Panc1 (cell line): Measurements from ENCODE around the gene ADGRV1. TPM values are rescaled to one million over a fixed set of nuclear protein-coding genes. Genes with fewer than 3 reads are reported as not detected.

Experiments
- ATAC-seq: fragments of 200-7000 bp; cut with Tn5 transposase; 2 replicates; pipeline ENCODE4 v1.9.1; 2020; ENCODE audit warnings: mild to moderate bottlenecking, moderate library complexity
- BruUV-seq: library from RNA; stranded (reverse); fragments of 400-500 nt; replicated peaks from 2 replicates; lab custom pipeline; 2021; lab: Mats Ljungman, UMichigan
- CTCF ChIA-PET: fragments of 300-600 bp; sonication (Branson Sonifier 250); formaldehyde crosslinking; loops from one replicate; lab custom pipeline; 2022; ENCODE audit warnings: antibody characterized with exemption; lab: Charles Lee
- POLR2A ChIA-PET: fragments of 300-600 bp; sonication (Branson Sonifier 250); formaldehyde crosslinking; loops from one replicate; lab custom pipeline; 2022; ENCODE audit warnings: antibody characterized with exemption; lab: Charles Lee
- DNase-seq: peaks from one replicate; pipeline ENCODE4 v3.0.0-alpha.2; 2010; ENCODE audit warnings: low read depth, low spot score
- H3K27ac ChIP-seq: 2 replicates; pipeline ENCODE4 v1.5.1; 2011; ENCODE audit warnings: mild to moderate bottlenecking, low read length, inconsistent platforms
- H3K27me3 ChIP-seq: fragments of 200-500 bp; sonication (Bioruptor generic); 2 replicates; pipeline ENCODE4 v1.6.0; 2014; ENCODE audit warnings: low read length, inconsistent platforms; ENCODE audit not compliant: control insufficient read depth, insufficient read depth
- H3K36me3 ChIP-seq: fragments of 200-500 bp; sonication (Bioruptor generic); 2 replicates; pipeline ENCODE4 v1.5.1; 2014; ENCODE audit warnings: inconsistent platforms, mild to moderate bottlenecking, low read length, moderate library complexity; ENCODE audit not compliant: control insufficient read depth, insufficient read depth
- H3K4me1 ChIP-seq: 2 replicates; pipeline ENCODE4 v1.5.1; 2011; ENCODE audit warnings: inconsistent platforms, mild to moderate bottlenecking, low read length, moderate library complexity; ENCODE audit not compliant: control insufficient read depth, insufficient read depth
- H3K4me3 ChIP-seq, 2 experiments: 2 replicates each; pipeline ENCODE4 v1.5.1; 2011 to 2012; ENCODE audit warnings: low read depth in 2 of 2, low read length in 2 of 2, mild to moderate bottlenecking in 2 of 2, inconsistent platforms in 1 of 2, moderate library complexity in 1 of 2
- H3K9me3 ChIP-seq: fragments of 200-500 bp; sonication (Bioruptor generic); 2 replicates; pipeline ENCODE4 v1.5.1; 2014; ENCODE audit warnings: low read depth, mild to moderate bottlenecking, inconsistent platforms, low read length, moderate library complexity; ENCODE audit not compliant: control insufficient read depth, insufficient read depth
- POLR2AphosphoS5 ChIP-seq: IDR thresholded peaks from 2 replicates; pipeline ENCODE4 v1.6.1; 2012; ENCODE audit warnings: mild to moderate bottlenecking, low read depth, low read length, moderate library complexity
- SIN3A ChIP-seq: IDR thresholded peaks from 2 replicates; pipeline ENCODE4 v1.6.1; 2012; ENCODE audit warnings: low read depth, mild to moderate bottlenecking, low read length, moderate library complexity, borderline replicate concordance; ENCODE audit not compliant: insufficient read depth
- TCF7L2 ChIP-seq: IDR thresholded peaks from 2 replicates; pipeline ENCODE4 v1.6.1; 2011; ENCODE audit warnings: mild to moderate bottlenecking, low read depth, low read length, inconsistent platforms
- in situ Hi-C: cut with HindIII; loops from 2 replicates; pipeline ENCODE4 v1.10.0; 2016; ENCODE audit warnings: low sequenced_read_pairs, low pct_unique_long_range_greater_than_20kb
- intact Hi-C: fragments of 100-400 bp; cut with micrococcal nuclease; formaldehyde crosslinking; loops from one replicate; pipeline ENCODE4 v1.10.0; 2022; ENCODE audit not compliant: unreplicated experiment
- total RNA-seq: library from RNA; stranded (reverse); gene quantifications from one replicate; pipeline ENCODE4 v1.2.1, GENCODE V29; 2021; ENCODE audit not compliant: unreplicated experiment
- TF ChIP-seq, protein P1 (sequence below), 2 experiments: IDR thresholded peaks; 2 replicates each; pipeline ENCODE4 v1.6.1; 2011 to 2012; ENCODE audit warnings: low read depth in 2 of 2, control low read depth in 1 of 2, low read length in 1 of 2, mild to moderate bottlenecking in 1 of 2, moderate library complexity in 1 of 2; ENCODE audit not compliant: insufficient read depth in 1 of 2
- TF ChIP-seq, protein P2 (sequence below): fragments of 450-650 bp; IDR thresholded peaks from 2 replicates; pipeline ENCODE4 v1.5.1; 2017; ENCODE audit warnings: mild to moderate bottlenecking

The ADGRV1 gene
- total RNA-seq, 1 experiment from 2014 or later, result 0.49 TPM

DNA sequence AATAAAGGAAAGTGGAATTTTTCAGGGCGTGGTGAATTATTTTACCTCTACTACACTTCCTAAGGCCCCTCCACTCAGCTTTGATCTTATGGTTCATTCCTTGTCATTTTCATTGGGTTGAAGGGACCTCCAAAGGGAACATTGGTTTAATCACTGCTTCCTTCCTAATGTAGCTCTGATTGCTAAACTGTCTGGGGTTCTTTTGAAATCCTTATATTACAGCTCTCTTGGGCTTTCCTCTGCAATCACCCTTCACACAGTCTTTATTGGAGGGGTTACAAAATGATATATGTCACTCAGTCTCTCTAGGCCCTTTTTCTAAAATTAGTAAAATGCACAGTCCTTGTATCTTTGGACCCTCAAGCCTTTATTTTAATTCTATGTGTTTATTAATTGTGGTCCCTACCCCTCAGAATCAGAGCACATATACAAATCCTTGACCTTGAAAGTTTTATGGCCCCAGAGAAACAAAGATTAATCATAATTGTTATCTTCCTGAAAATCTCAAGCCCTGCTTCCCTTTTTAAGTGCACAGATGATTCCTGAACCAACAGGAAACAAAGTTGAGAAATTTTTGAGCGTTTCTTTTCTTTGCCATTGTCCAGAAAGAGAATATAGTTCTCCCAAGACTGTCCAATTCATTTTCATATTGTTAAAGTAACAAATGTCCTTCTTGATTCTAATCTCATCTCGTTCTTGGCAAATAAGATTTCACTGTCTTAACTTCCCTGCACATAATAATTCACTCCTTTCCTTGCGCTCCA is 494.6 kb downstream of the ADGRV1 start:
- DNase-seq, result no peak
- BruUV-seq, result no TSS peak
- Histone ChIP-seq H3K36me3 (no peaks in the 10 kb centered on the region), H3K4me1 (peaks cover 8% of the 10 kb centered on the region; the same call in 1 of the 2 replicates), H3K4me3 (no peak overlapping the region), H3K9me3 (no peaks in the 10 kb centered on the region), H3K27ac (no peak overlapping the region), H3K27me3 (no peaks in the 10 kb centered on the region)
- ChIA-PET CTCF (no interaction called here), POLR2A (no interaction called here)
- in situ Hi-C loops (no loop called here), intact Hi-C loops (no loop called here)
- TF ChIP-seq POLR2AphosphoS5 (no peak), TCF7L2 (no peak), SIN3A (no peak)
- TF ChIP-seq, protein P1, sequence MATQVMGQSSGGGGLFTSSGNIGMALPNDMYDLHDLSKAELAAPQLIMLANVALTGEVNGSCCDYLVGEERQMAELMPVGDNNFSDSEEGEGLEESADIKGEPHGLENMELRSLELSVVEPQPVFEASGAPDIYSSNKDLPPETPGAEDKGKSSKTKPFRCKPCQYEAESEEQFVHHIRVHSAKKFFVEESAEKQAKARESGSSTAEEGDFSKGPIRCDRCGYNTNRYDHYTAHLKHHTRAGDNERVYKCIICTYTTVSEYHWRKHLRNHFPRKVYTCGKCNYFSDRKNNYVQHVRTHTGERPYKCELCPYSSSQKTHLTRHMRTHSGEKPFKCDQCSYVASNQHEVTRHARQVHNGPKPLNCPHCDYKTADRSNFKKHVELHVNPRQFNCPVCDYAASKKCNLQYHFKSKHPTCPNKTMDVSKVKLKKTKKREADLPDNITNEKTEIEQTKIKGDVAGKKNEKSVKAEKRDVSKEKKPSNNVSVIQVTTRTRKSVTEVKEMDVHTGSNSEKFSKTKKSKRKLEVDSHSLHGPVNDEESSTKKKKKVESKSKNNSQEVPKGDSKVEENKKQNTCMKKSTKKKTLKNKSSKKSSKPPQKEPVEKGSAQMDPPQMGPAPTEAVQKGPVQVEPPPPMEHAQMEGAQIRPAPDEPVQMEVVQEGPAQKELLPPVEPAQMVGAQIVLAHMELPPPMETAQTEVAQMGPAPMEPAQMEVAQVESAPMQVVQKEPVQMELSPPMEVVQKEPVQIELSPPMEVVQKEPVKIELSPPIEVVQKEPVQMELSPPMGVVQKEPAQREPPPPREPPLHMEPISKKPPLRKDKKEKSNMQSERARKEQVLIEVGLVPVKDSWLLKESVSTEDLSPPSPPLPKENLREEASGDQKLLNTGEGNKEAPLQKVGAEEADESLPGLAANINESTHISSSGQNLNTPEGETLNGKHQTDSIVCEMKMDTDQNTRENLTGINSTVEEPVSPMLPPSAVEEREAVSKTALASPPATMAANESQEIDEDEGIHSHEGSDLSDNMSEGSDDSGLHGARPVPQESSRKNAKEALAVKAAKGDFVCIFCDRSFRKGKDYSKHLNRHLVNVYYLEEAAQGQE (IDR thresholded peaks at IDR 0.05; ENCODE audit: insufficient read depth in 1 of 2, low read depth in 2 of 2, low read length in 1 of 2), result no peak
- TF ChIP-seq, protein P2, sequence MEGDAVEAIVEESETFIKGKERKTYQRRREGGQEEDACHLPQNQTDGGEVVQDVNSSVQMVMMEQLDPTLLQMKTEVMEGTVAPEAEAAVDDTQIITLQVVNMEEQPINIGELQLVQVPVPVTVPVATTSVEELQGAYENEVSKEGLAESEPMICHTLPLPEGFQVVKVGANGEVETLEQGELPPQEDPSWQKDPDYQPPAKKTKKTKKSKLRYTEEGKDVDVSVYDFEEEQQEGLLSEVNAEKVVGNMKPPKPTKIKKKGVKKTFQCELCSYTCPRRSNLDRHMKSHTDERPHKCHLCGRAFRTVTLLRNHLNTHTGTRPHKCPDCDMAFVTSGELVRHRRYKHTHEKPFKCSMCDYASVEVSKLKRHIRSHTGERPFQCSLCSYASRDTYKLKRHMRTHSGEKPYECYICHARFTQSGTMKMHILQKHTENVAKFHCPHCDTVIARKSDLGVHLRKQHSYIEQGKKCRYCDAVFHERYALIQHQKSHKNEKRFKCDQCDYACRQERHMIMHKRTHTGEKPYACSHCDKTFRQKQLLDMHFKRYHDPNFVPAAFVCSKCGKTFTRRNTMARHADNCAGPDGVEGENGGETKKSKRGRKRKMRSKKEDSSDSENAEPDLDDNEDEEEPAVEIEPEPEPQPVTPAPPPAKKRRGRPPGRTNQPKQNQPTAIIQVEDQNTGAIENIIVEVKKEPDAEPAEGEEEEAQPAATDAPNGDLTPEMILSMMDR, result no peak
- no peak for ATAC-seq

DNA sequence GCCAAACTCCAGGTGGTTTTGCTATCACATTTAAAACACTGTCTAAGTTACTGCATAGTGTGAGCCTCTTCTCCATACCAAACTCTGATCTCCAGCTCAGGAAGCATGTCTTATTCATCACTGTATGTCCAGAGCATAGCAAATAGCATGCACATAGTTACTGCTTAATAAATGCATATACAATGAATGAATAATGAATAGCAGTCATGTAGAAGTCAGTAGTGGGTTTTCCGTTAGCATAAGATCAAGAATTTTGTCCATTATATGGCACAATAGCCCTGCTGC is 495.1 kb downstream of the ADGRV1 start:
- BruUV-seq, result no TSS peak
- no peak overlapping the region for H3K4me3 ChIP-seq
- ChIA-PET CTCF (no interaction called here), POLR2A (no interaction called here)
- no peaks in the 10 kb centered on the region for H3K27me3 ChIP-seq
- no peak overlapping the region for H3K27ac ChIP-seq
- in situ Hi-C loops (no loop called here), intact Hi-C loops (no loop called here)
- TF ChIP-seq TCF7L2, result no peak
- TF ChIP-seq POLR2AphosphoS5, result no peak
- TF ChIP-seq, protein P2, result no peak
- no peak for TF ChIP-seq SIN3A
- H3K36me3 ChIP-seq, result no peaks in the 10 kb centered on the region
- H3K9me3 ChIP-seq, result no peaks in the 10 kb centered on the region
- ATAC-seq (no peak), DNase-seq (no peak)
- peaks cover 5% of the 10 kb centered on the region; the same call in 1 of the 2 replicates for H3K4me1 ChIP-seq
